ENCODE measurements around the gene IQGAP3. TPM values are rescaled to one million over a fixed set of nuclear protein-coding genes. Genes with fewer than 3 reads are reported as not detected.

IQGAP3 gene
- total and polyA plus RNA-seq, 2 experiments from 2014 or later: 11.9 to 31.8 TPM

DNA sequence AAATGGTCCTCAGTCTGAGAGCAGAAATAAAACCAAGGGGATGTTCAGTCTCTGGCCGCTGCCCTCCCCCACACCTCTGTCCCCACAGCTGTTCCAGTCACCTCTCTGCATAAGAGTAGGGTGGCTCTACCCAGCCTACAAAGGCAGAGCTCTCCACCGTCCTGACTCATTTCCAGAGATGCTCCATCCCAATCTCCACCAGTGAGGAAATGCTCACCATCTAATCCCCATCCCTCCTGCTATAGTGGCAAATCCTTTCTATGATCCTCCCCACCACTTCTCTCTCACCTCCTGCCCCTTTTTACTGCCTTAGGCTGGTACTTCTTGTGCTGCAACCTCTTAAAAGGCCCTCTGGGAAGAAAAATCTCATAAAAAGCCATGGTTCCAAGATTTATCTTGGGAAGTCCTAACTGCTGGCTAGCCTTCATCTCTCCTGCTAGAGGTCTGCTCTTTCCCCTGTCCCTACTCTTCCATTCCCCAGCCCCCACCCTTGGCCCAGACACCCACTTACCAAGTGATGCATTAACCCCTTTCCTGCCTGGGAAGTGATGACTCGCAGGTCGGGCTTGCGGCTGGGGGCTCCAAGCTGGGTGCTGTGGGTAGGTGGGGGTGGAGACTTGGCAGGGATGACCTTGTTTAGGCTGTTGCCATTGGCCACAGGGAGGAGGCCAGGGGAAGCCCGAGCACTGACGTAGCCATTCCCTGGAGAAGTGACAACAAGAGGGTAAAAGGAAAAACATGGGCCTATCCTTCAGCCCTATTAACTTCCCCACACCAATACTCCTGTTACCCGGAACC, 95.7 kb downstream of the IQGAP3 start (continued):
- no peak for TF ChIP-seq ZNF462 (CRISPR knock-in tag; IDR thresholded peaks at IDR 0.05)
- TF ChIP-seq ZNF331 (CRISPR knock-in tag; IDR thresholded peaks at IDR 0.05; ENCODE audit: low read depth): no peak
- TF ChIP-seq, protein P1, sequence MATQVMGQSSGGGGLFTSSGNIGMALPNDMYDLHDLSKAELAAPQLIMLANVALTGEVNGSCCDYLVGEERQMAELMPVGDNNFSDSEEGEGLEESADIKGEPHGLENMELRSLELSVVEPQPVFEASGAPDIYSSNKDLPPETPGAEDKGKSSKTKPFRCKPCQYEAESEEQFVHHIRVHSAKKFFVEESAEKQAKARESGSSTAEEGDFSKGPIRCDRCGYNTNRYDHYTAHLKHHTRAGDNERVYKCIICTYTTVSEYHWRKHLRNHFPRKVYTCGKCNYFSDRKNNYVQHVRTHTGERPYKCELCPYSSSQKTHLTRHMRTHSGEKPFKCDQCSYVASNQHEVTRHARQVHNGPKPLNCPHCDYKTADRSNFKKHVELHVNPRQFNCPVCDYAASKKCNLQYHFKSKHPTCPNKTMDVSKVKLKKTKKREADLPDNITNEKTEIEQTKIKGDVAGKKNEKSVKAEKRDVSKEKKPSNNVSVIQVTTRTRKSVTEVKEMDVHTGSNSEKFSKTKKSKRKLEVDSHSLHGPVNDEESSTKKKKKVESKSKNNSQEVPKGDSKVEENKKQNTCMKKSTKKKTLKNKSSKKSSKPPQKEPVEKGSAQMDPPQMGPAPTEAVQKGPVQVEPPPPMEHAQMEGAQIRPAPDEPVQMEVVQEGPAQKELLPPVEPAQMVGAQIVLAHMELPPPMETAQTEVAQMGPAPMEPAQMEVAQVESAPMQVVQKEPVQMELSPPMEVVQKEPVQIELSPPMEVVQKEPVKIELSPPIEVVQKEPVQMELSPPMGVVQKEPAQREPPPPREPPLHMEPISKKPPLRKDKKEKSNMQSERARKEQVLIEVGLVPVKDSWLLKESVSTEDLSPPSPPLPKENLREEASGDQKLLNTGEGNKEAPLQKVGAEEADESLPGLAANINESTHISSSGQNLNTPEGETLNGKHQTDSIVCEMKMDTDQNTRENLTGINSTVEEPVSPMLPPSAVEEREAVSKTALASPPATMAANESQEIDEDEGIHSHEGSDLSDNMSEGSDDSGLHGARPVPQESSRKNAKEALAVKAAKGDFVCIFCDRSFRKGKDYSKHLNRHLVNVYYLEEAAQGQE (IDR thresholded peaks at IDR 0.05; ENCODE audit: unreplicated experiment): no peak
- TF ChIP-seq EZH2 (IDR thresholded peaks at IDR 0.05; ENCODE audit: low read depth, unreplicated experiment): no peak

Data from GM23338 (cell line).